Mesenchymal stem cell (in vitro differentiated cells and primary cell): Measurements from ENCODE around the gene ZNF106. TPM values are rescaled to one million over a fixed set of nuclear protein-coding genes. Genes with fewer than 3 reads are reported as not detected.

ENCODE experiments used
- DNase-seq: peaks from one replicate; pipeline ENCODE4 v3.0.0-alpha.2; 2013
- H2AFZ ChIP-seq: one replicate; pipeline ENCODE4 v1.6.1; 2013; ENCODE audit warnings: low read depth, mild to moderate bottlenecking, control low read depth, inconsistent platforms, low read length, moderate library complexity
- H2AK5ac ChIP-seq: 2 replicates; pipeline ENCODE4 v1.6.1; 2013; ENCODE audit warnings: low read length, moderate library complexity, mild to moderate bottlenecking, inconsistent platforms; ENCODE audit not compliant: severe bottlenecking
- H2BK120ac ChIP-seq: one replicate; pipeline ENCODE4 v1.6.1; 2013; ENCODE audit warnings: low read depth, mild to moderate bottlenecking, inconsistent platforms, low read length, moderate library complexity
- H2BK12ac ChIP-seq, 2 experiments: one replicate each; pipeline ENCODE4 v1.6.1; 2013; ENCODE audit warnings: inconsistent platforms in 2 of 2, low read length in 2 of 2, mild to moderate bottlenecking in 2 of 2, moderate library complexity in 2 of 2, control low read depth in 1 of 2
- H2BK15ac ChIP-seq: one replicate; pipeline ENCODE4 v1.6.1; 2013; ENCODE audit warnings: mild to moderate bottlenecking, low read depth, inconsistent platforms; ENCODE audit not compliant: poor library complexity, severe bottlenecking
- H2BK5ac ChIP-seq: 2 replicates; pipeline ENCODE4 v1.6.1; 2013; ENCODE audit warnings: low read depth, mild to moderate bottlenecking, low read length, control low read depth, inconsistent platforms; ENCODE audit not compliant: poor library complexity, severe bottlenecking
- H3K14ac ChIP-seq, 2 experiments: one replicate each; pipeline ENCODE4 v1.6.1; 2013; ENCODE audit warnings: inconsistent platforms in 2 of 2, low read length in 2 of 2, control low read depth in 1 of 2, mild to moderate bottlenecking in 1 of 2, moderate library complexity in 1 of 2
- H3K18ac ChIP-seq, 2 experiments: one replicate each; pipeline ENCODE4 v1.6.1; 2013; ENCODE audit warnings: inconsistent platforms in 2 of 2, low read length in 2 of 2, control low read depth in 1 of 2, low read depth in 1 of 2, mild to moderate bottlenecking in 1 of 2
- H3K23ac ChIP-seq, 2 experiments: one replicate each; pipeline ENCODE4 v1.6.1; 2013; ENCODE audit warnings: inconsistent platforms in 2 of 2, low read length in 2 of 2, mild to moderate bottlenecking in 2 of 2, moderate library complexity in 2 of 2, control low read depth in 1 of 2
- H3K27ac ChIP-seq: 2 replicates; pipeline ENCODE4 v1.5.1; 2013; ENCODE audit warnings: mild to moderate bottlenecking, moderate library complexity, low read length, control low read depth, inconsistent platforms; ENCODE audit not compliant: poor library complexity, severe bottlenecking
- H3K27me3 ChIP-seq, 2 experiments: 2 replicates each; pipeline versions ENCODE4 v1.6.1 to v1.7.0; 2013; ENCODE audit warnings: low read length in 2 of 2, mild to moderate bottlenecking in 2 of 2, moderate library complexity in 2 of 2, control low read depth in 1 of 2, inconsistent platforms in 1 of 2; ENCODE audit not compliant: control insufficient read depth in 1 of 2, insufficient read depth in 1 of 2
- H3K36me3 ChIP-seq, 2 experiments: 2 replicates each; pipeline versions ENCODE4 v1.6.1 to v1.7.0; 2013; ENCODE audit warnings: low read length in 2 of 2, control low read depth in 1 of 2, inconsistent platforms in 1 of 2, low read depth in 1 of 2, mild to moderate bottlenecking in 1 of 2; ENCODE audit not compliant: insufficient read depth in 2 of 2, control insufficient read depth in 1 of 2
- H3K4ac ChIP-seq, 2 experiments: one replicate each; pipeline ENCODE4 v1.6.1; 2013; ENCODE audit warnings: inconsistent platforms in 2 of 2, low read length in 2 of 2, mild to moderate bottlenecking in 2 of 2, moderate library complexity in 2 of 2, control low read depth in 1 of 2, low read depth in 1 of 2
- H3K4me1 ChIP-seq: 2 replicates; pipeline ENCODE4 v1.6.1; 2013; ENCODE audit warnings: low read depth, low read length, control low read depth; ENCODE audit not compliant: control insufficient read depth, insufficient read depth
- H3K4me2 ChIP-seq: 2 replicates; pipeline ENCODE4 v1.6.1; 2013; ENCODE audit warnings: low read length, mild to moderate bottlenecking, inconsistent platforms; ENCODE audit not compliant: poor library complexity, severe bottlenecking
- H3K4me3 ChIP-seq, 2 experiments: 2 replicates each; pipeline versions ENCODE4 v1.5.1 to v1.7.0; 2013; ENCODE audit warnings: low read length in 2 of 2, mild to moderate bottlenecking in 2 of 2, control low read depth in 1 of 2, low read depth in 1 of 2; ENCODE audit not compliant: insufficient read depth in 1 of 2
- H3K79me1 ChIP-seq: replicated peaks from 2 replicates; pipeline ENCODE4 v1.6.1; 2013; ENCODE audit warnings: mild to moderate bottlenecking, control low read depth, low read length, inconsistent platforms; ENCODE audit not compliant: poor library complexity, severe bottlenecking
- H3K9ac ChIP-seq: 2 replicates; pipeline ENCODE4 v1.7.0; 2013; ENCODE audit warnings: mild to moderate bottlenecking, low read length, moderate library complexity
- H3K9me3 ChIP-seq: 2 replicates; pipeline ENCODE4 v1.7.0; 2013; ENCODE audit warnings: mild to moderate bottlenecking, low read length; ENCODE audit not compliant: control insufficient read depth
- H4K8ac ChIP-seq: one replicate; pipeline ENCODE4 v1.6.1; 2013; ENCODE audit warnings: inconsistent platforms, mild to moderate bottlenecking, low read length, moderate library complexity
- H4K91ac ChIP-seq: one replicate; pipeline ENCODE4 v1.6.1; 2013; ENCODE audit warnings: mild to moderate bottlenecking, low read length, inconsistent platforms
- WGBS: methylation state at CpG from one replicate; pipeline ENCODE4 v1.1.7; 2013; ENCODE audit warnings: mixed read lengths; 5-methylcytosine and 5-hydroxymethylcytosine counted together
- small RNA-seq: library from polyadenylated mRNA; stranded (forward); fragments of <200 nt; extraction: miRNeasy Mini kit (QIAGEN cat#:217004); gene quantifications from one replicate; pipeline ENCODE3, GENCODE V24; 2013; ENCODE audit warnings: low read depth

Gene ZNF106

GRCh38 chr15:42364529-42364928, 126.4 kb downstream of the ZNF106 start:
- 75% methylated on average over 1 of the region's 1 CpG for WGBS
- H3K36me3 ChIP-seq: peaks cover 0 to 11% of the 10 kb centered on the region in 2 experiments
- H3K27me3 ChIP-seq: no peaks in the 10 kb centered on the region
- no peaks in the 10 kb centered on the region for H3K4me1 ChIP-seq
- no peaks in the 10 kb centered on the region for H3K9me3 ChIP-seq
- no peak overlapping the region for H4K91ac ChIP-seq
- H3K79me1 ChIP-seq: no peaks in the 10 kb centered on the region
- H2BK120ac ChIP-seq: no peak overlapping the region
- H4K8ac ChIP-seq: no peak overlapping the region
- no peak for DNase-seq
- H2AFZ ChIP-seq: no peak overlapping the region
- H3K23ac ChIP-seq: no peak overlapping the region
- no peak overlapping the region for H3K27ac ChIP-seq
- no peak overlapping the region for H3K4me3 ChIP-seq
- no peak overlapping the region for H2BK15ac ChIP-seq
- no peak overlapping the region for H3K4me2 ChIP-seq
- no peak overlapping the region for H3K14ac ChIP-seq
- H3K4ac ChIP-seq: no peak overlapping the region
- H3K9ac ChIP-seq: no peak overlapping the region
- H2AK5ac ChIP-seq: no peak overlapping the region
- H2BK12ac ChIP-seq: no peak overlapping the region
- H2BK5ac ChIP-seq: no peak overlapping the region
- no peak overlapping the region for H3K18ac ChIP-seq

- H3K9me3 ChIP-seq: no peaks in the 10 kb centered on the region
- no peak overlapping the region for H3K4me3 ChIP-seq
- no peak overlapping the region for H3K27ac ChIP-seq
- H3K14ac ChIP-seq: no peak overlapping the region
- H2BK15ac ChIP-seq: no peak overlapping the region
- no peak overlapping the region for H3K4me2 ChIP-seq
- no peak for DNase-seq
- no peaks in the 10 kb centered on the region for H3K27me3 ChIP-seq
- no peaks in the 10 kb centered on the region for H3K79me1 ChIP-seq
- no peak overlapping the region for H3K23ac ChIP-seq
- no peak overlapping the region for H3K18ac ChIP-seq
- no peak overlapping the region for H2AK5ac ChIP-seq
- H4K91ac ChIP-seq: no peak overlapping the region
- H2BK5ac ChIP-seq: no peak overlapping the region
- H3K36me3 ChIP-seq: peaks cover 0 to 14% of the 10 kb centered on the region in 2 experiments
- no peak overlapping the region for H3K9ac ChIP-seq
- no peaks in the 10 kb centered on the region for H3K4me1 ChIP-seq
- H2BK120ac ChIP-seq: no peak overlapping the region
- no peak overlapping the region for H3K4ac ChIP-seq
- no peak overlapping the region for H2AFZ ChIP-seq
- no peak overlapping the region for H4K8ac ChIP-seq
- no peak overlapping the region for H2BK12ac ChIP-seq
Observed at GRCh38 chr15:42363942-42364341, 127.0 kb downstream of the ZNF106 start.

- Histone ChIP-seq H3K27ac (no peak overlapping the region), H3K4me1 (no peaks in the 10 kb centered on the region), H3K36me3 (peaks cover 0 to 14% of the 10 kb centered on the region in 2 experiments), H3K27me3 (no peaks in the 10 kb centered on the region), H4K8ac (no peak overlapping the region), H2BK15ac (no peak overlapping the region), H3K4ac (no peak overlapping the region), H2BK12ac (no peak overlapping the region), H3K4me3 (no peak overlapping the region), H3K9me3 (no peaks in the 10 kb centered on the region), H3K18ac (no peak overlapping the region), H3K79me1 (no peaks in the 10 kb centered on the region), H2AK5ac (no peak overlapping the region), H3K23ac (no peak overlapping the region), H3K4me2 (no peak overlapping the region), H2BK120ac (no peak overlapping the region), H3K9ac (no peak overlapping the region), H2AFZ (no peak overlapping the region), H2BK5ac (no peak overlapping the region), H4K91ac (no peak overlapping the region), H3K14ac (no peak overlapping the region)
- 11% methylated on average over 1 of the region's 3 CpGs for WGBS
- no peak for DNase-seq
Observed at GRCh38 chr15:42363487-42363886, 127.5 kb downstream of the ZNF106 start.

Small RNA genes lying within 50 kb of the gene (small RNA-seq; reads per million reads assigned to genes)
- gene RNU6-188P: not detected
